ENCODE data around the gene SEH1L.

Gene SEH1L

GRCh38 chr18:13019301-13019700 is 71.5 kb downstream of the SEH1L start:
- Histone ChIP-seq H3K27ac (ENCODE audit: low read length) (no peak overlapping the region), H3K4me3 (ENCODE audit: low read depth in 1 of 2, low read length in 2 of 2) (no peak overlapping the region), H3K36me3 (ENCODE audit: control insufficient read depth in 1 of 2, insufficient read depth in 2 of 2, low read length in 2 of 2) (peaks cover 36 to 71% of the 10 kb centered on the region in 2 donors), H3K4me1 (ENCODE audit: control insufficient read depth in 1 of 2, insufficient read depth in 2 of 2, low read length in 2 of 2) (no peaks in the 10 kb centered on the region), H3K9me3 (ENCODE audit: control insufficient read depth in 1 of 2, low read length in 2 of 2) (peaks cover 0 to 6% of the 10 kb centered on the region in 2 donors), H3K27me3 (ENCODE audit: low read depth, low read length) (no peaks in the 10 kb centered on the region)

- Histone ChIP-seq H3K4me1 (ENCODE audit: control insufficient read depth in 1 of 2, insufficient read depth in 2 of 2, low read length in 2 of 2) (no peaks in the 10 kb centered on the region), H3K36me3 (ENCODE audit: control insufficient read depth in 1 of 2, insufficient read depth in 2 of 2, low read length in 2 of 2) (peaks cover 25 to 47% of the 10 kb centered on the region in 2 donors), H3K4me3 (ENCODE audit: low read depth in 1 of 2, low read length in 2 of 2) (no peak overlapping the region), H3K27ac (ENCODE audit: low read length) (no peak overlapping the region), H3K27me3 (ENCODE audit: low read depth, low read length) (no peaks in the 10 kb centered on the region), H3K9me3 (ENCODE audit: control insufficient read depth in 1 of 2, low read length in 2 of 2) (peaks cover 0 to 6% of the 10 kb centered on the region in 2 donors)
These were observed 74.8 kb downstream of the SEH1L start for GRCh38 chr18:13022644-13023043.

- Histone ChIP-seq H3K27ac (ENCODE audit: low read length) (no peak overlapping the region), H3K4me3 (ENCODE audit: low read depth in 1 of 2, low read length in 2 of 2) (no peak overlapping the region), H3K36me3 (ENCODE audit: control insufficient read depth in 1 of 2, insufficient read depth in 2 of 2, low read length in 2 of 2) (peaks cover 26 to 40% of the 10 kb centered on the region in 2 donors), H3K4me1 (ENCODE audit: control insufficient read depth in 1 of 2, insufficient read depth in 2 of 2, low read length in 2 of 2) (no peaks in the 10 kb centered on the region), H3K27me3 (ENCODE audit: low read depth, low read length) (no peaks in the 10 kb centered on the region), H3K9me3 (ENCODE audit: control insufficient read depth in 1 of 2, low read length in 2 of 2) (peaks cover 0 to 6% of the 10 kb centered on the region in 2 donors)
These were observed 77.4 kb downstream of the SEH1L start for GRCh38 chr18:13025233-13025632.

GRCh38 chr18:13026583-13027270 is 78.9 kb downstream of the SEH1L start:
- Histone ChIP-seq H3K36me3 (ENCODE audit: control insufficient read depth in 1 of 2, insufficient read depth in 2 of 2, low read length in 2 of 2) (peaks cover 32 to 39% of the 10 kb centered on the region in 2 donors), H3K9me3 (ENCODE audit: control insufficient read depth in 1 of 2, low read length in 2 of 2) (peaks cover 0 to 6% of the 10 kb centered on the region in 2 donors), H3K4me1 (ENCODE audit: control insufficient read depth in 1 of 2, insufficient read depth in 2 of 2, low read length in 2 of 2) (no peaks in the 10 kb centered on the region), H3K27ac (ENCODE audit: low read length) (no peak overlapping the region), H3K27me3 (ENCODE audit: low read depth, low read length) (no peaks in the 10 kb centered on the region), H3K4me3 (ENCODE audit: low read depth in 1 of 2, low read length in 2 of 2) (no peak overlapping the region)

- Histone ChIP-seq H3K4me1 (ENCODE audit: control insufficient read depth in 1 of 2, insufficient read depth in 2 of 2, low read length in 2 of 2) (no peaks in the 10 kb centered on the region), H3K27ac (ENCODE audit: low read length) (no peak overlapping the region), H3K27me3 (ENCODE audit: low read depth, low read length) (no peaks in the 10 kb centered on the region), H3K9me3 (ENCODE audit: control insufficient read depth in 1 of 2, low read length in 2 of 2) (no peaks in the 10 kb centered on the region), H3K4me3 (ENCODE audit: low read depth in 1 of 2, low read length in 2 of 2) (no peak overlapping the region), H3K36me3 (ENCODE audit: control insufficient read depth in 1 of 2, insufficient read depth in 2 of 2, low read length in 2 of 2) (peaks cover 42 to 43% of the 10 kb centered on the region in 2 donors)
These were observed 81.1 kb downstream of the SEH1L start for GRCh38 chr18:13028869-13029268.

GRCh38 chr18:13032173-13032572 is 84.4 kb downstream of the SEH1L start:
- no peaks in the 10 kb centered on the region for H3K4me1 ChIP-seq (ENCODE audit: control insufficient read depth in 1 of 2, insufficient read depth in 2 of 2, low read length in 2 of 2)
- peaks cover 34 to 39% of the 10 kb centered on the region in 2 donors for H3K36me3 ChIP-seq (ENCODE audit: control insufficient read depth in 1 of 2, insufficient read depth in 2 of 2, low read length in 2 of 2)
- no peaks in the 10 kb centered on the region for H3K9me3 ChIP-seq (ENCODE audit: control insufficient read depth in 1 of 2, low read length in 2 of 2)
- no peak overlapping the region for H3K4me3 ChIP-seq (ENCODE audit: low read depth in 1 of 2, low read length in 2 of 2)
- H3K27ac ChIP-seq (ENCODE audit: low read length) = no peak overlapping the region
- H3K27me3 ChIP-seq (ENCODE audit: low read depth, low read length) = no peaks in the 10 kb centered on the region

- Histone ChIP-seq H3K27ac (ENCODE audit: low read length) (no peak overlapping the region), H3K9me3 (ENCODE audit: control insufficient read depth in 1 of 2, low read length in 2 of 2) (no peaks in the 10 kb centered on the region), H3K27me3 (ENCODE audit: low read depth, low read length) (no peaks in the 10 kb centered on the region), H3K4me1 (ENCODE audit: control insufficient read depth in 1 of 2, insufficient read depth in 2 of 2, low read length in 2 of 2) (no peaks in the 10 kb centered on the region), H3K36me3 (ENCODE audit: control insufficient read depth in 1 of 2, insufficient read depth in 2 of 2, low read length in 2 of 2) (peaks cover 24 to 28% of the 10 kb centered on the region in 2 donors), H3K4me3 (ENCODE audit: low read depth in 1 of 2, low read length in 2 of 2) (no peak overlapping the region)
These were observed 87.6 kb downstream of the SEH1L start for GRCh38 chr18:13035249-13035914.

- no peaks in the 10 kb centered on the region for H3K9me3 ChIP-seq (ENCODE audit: control insufficient read depth in 1 of 2, low read length in 2 of 2)
- H3K4me1 ChIP-seq (ENCODE audit: control insufficient read depth in 1 of 2, insufficient read depth in 2 of 2, low read length in 2 of 2) = no peaks in the 10 kb centered on the region
- no peak overlapping the region for H3K4me3 ChIP-seq (ENCODE audit: low read depth in 1 of 2, low read length in 2 of 2)
- H3K27me3 ChIP-seq (ENCODE audit: low read depth, low read length) = no peaks in the 10 kb centered on the region
- H3K36me3 ChIP-seq (ENCODE audit: control insufficient read depth in 1 of 2, insufficient read depth in 2 of 2, low read length in 2 of 2) = peaks cover 18 to 24% of the 10 kb centered on the region in 2 donors
- no peak overlapping the region for H3K27ac ChIP-seq (ENCODE audit: low read length)
These were observed 89.0 kb downstream of the SEH1L start for GRCh38 chr18:13036622-13037320.
